ENCODE data around the gene PSTPIP1.

The PSTPIP1 gene

GRCh38 chr15:76998663-76999285 lies 3.8 kb downstream of the PSTPIP1 start:
- DNase-seq (ENCODE audit: low read depth), result no peak

DNA sequence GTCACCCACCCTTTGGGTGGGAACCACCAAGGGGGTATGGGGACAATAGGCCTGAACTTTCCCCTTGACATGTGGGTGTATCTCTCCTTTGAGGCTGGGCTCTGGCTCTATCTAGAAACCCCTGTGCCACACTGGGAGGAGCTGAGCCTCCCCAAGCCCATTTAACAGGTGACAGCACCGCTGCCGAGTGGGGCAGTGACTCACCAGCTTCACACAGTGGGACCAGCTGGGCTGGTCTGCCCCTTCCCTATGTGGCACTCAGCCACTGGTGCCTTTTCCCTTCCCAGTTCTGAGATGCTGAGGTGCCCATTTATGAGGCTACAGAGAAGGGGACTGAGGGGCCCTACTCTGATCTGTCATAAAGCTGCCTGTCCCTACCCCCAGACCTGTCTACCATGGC lies 5.1 kb downstream of the PSTPIP1 start:
- DNase-seq (ENCODE audit: low read depth), result no peak

DNA sequence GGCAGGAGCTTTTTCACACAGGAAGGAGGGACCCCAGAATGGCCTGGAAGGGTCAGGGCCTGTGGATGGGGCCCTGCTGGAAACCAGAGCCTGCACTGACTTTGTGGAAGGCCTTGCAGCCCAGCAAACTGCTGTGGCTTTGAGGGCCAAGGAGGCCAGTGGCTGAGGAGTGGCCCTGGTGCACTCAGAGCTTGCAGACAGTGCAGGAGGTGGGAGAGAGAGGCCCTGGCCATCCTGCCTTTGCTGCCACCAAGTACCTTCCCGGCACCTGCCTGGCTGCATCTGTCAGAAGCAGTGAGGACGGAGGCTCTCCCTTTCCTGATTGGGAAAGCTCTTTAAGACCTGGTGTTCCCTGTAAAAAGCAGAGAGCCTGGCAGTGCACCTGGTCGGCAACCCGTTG lies 6.4 kb downstream of the PSTPIP1 start:
- DNase-seq (ENCODE audit: low read depth), result no peak

GRCh38 chr15:77001966-77002365 lies 7.0 kb downstream of the PSTPIP1 start:
- no peak for DNase-seq (ENCODE audit: low read depth)

- no peak for DNase-seq (ENCODE audit: low read depth)
These were observed 7.5 kb downstream of the PSTPIP1 start for GRCh38 chr15:77002436-77002835.

- peak; percentile 74 for DNase-seq (ENCODE audit: low read depth)
These were observed 8.3 kb downstream of the PSTPIP1 start for GRCh38 chr15:77002954-77003912.

DNA sequence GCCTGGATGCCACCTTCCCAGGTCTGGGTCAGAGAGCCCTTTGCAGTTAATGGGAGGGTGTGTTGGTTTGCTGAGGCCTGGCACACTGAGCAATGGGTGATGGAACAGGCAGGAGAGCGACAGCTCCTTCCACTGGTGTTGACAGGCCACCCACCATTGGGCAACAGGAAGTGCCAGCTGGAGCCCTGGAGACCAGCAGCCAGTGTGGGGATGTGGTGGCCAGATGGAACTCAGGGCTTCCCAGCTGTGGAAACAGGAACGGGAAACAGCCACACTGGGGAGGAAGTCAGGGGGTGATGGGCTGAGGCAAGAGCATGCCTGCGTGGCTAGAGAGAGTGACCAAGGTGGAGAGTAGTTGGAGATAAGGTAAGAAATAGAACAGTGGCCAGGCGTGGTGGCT lies 9.3 kb downstream of the PSTPIP1 start:
- DNase-seq (ENCODE audit: low read depth), result no peak

- no peak for DNase-seq (ENCODE audit: low read depth)
These were observed 14.2 kb downstream of the PSTPIP1 start for GRCh38 chr15:77009176-77009575.

DNA sequence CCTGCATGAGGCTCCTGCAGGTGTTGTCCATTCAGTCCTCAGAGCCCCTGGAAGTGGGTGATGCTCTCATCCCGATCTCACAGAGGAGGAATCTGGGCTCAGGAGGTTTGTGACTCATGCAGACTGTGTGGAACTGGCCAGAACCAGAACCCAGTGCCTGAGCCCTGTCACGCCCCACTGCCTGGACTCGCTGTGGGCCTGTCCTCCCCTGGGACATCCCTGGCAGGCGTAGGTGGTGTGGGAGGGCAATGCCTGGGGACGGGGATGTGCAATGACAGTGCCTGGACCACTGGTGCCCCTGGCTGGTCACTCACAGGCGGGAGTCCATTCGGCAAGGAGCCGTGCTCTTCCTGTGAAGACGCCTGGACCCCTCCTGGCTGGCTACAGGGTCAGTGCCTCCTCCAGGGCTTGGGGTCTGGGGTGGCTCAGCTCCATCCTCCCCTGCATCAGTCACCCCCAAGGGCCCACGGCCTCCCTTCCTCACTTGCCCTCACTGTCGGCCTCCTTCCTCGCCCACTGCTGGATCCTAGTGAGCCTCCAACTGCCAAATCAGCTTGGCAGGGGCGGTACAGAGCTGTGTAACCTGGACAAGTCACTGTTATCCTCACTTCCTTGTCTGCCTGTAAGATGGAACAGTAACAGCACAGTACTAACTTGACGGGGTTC lies 14.9 kb downstream of the PSTPIP1 start:
- DNase-seq (ENCODE audit: low read depth), result no peak

DNA sequence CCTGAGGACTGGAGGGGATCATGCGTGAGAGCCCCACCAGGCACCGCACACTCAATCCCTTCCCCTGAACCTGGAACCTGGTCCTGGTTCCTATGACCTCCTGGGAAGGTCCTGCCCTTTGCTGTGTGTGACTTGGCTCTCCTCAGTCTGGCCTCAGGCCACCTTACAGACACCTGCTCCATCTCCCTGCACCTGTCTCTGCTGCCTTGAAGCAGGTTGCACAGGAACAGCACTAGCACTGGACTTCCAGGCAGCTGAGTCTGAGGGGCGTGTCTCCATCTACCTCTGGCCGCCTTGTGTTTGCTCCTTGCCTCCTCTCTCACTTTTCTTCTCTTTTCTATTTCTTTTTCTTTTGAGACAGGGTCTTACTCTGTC lies 15.4 kb downstream of the PSTPIP1 start:
- DNase-seq (ENCODE audit: low read depth), result no peak

DNA sequence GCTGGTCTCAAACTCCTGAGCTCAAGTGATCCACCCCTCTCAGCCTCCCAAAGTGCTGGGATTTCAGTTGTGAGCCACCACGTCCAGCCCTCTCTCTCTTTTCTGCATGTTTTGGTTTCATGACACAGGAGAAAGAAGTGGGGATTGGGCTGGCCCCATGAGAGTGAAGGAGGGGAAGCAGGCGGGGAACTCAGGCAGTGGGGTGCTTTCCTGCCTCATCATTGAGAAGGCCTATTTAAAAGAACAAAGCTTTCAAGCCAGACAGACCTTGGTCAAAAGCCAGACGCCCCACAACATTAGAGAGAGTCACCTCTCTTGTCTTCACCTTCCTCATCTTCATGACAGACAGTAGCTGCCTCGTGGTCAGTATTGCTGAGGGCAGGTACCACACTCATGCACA lies 15.9 kb downstream of the PSTPIP1 start:
- no peak for DNase-seq (ENCODE audit: low read depth)

GRCh38 chr15:77012117-77012712 lies 17.3 kb downstream of the PSTPIP1 start:
- no peak for DNase-seq (ENCODE audit: low read depth)

- DNase-seq (ENCODE audit: low read depth), result no peak
These were observed 17.9 kb downstream of the PSTPIP1 start for GRCh38 chr15:77012868-77013267.

DNA sequence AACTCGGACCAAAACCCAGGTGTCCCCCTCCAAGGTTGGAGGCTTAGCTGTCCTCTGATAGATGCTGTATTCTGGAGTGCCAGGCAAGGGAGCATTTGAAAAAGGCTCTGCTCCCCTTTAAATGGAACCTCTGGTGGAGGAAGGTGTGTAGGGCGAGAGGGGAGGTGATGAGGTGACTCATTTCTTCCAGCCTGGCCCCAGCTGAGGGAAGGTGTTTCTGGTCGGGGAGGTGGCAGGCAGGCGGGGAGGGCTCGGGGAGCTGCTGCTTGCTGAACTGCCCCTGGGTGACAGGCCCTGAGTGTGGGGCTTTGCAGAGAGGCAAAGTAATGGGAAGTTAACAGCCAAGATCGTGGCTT lies 18.8 kb downstream of the PSTPIP1 start:
- DNase-seq (ENCODE audit: low read depth), result peak; percentile 74

DNA sequence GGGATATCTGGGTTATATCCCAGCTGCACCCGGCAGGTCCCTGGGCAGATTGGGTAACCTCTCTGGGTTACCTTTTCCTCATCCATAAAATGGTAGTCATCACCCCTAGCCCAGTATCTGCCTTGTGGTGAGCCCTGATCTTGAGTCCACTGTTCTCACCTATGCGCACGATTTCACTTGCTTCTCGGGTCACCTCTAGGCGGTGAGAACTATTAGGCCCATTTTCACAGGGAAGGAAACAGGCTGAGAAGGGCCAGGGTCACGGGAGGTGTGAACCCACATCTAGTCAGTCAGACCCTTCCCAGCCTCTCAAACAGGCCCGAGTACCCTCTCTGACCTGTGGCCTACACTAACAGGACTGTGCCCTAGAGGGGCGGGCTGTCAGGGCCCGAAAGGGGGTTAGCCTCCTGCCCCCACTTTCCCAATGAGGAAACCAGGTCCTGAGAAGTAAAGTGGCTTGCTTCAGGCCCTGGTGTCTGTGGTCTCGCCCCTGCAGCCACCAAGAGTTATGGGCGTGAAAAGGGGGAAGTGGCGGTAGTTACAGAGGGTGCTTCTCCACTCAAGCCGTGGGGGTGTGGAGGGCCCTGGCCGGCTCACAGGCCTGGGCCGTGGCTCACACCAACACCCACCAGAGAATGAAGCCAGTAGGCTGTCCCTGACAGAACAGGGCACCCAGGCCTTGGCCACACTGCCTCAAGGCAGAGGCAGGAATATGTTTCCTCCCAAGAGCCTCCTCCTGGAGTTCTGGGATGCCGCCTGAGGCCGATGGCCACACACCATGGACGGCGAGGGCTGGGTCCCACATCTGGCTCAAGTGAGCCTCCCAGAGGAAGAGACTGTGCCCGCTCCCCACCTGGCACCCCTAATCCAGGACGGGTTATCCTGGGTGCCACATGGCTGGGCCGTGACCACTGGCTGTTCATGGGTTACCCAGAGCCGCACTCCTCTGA lies 19.5 kb downstream of the PSTPIP1 start:
- DNase-seq (ENCODE audit: low read depth), result no peak

GRCh38 chr15:77015646-77016320 lies 20.9 kb downstream of the PSTPIP1 start:
- no peak for DNase-seq (ENCODE audit: low read depth)

- no peak for DNase-seq (ENCODE audit: low read depth)
These were observed 21.4 kb downstream of the PSTPIP1 start for GRCh38 chr15:77016321-77016695.

DNA sequence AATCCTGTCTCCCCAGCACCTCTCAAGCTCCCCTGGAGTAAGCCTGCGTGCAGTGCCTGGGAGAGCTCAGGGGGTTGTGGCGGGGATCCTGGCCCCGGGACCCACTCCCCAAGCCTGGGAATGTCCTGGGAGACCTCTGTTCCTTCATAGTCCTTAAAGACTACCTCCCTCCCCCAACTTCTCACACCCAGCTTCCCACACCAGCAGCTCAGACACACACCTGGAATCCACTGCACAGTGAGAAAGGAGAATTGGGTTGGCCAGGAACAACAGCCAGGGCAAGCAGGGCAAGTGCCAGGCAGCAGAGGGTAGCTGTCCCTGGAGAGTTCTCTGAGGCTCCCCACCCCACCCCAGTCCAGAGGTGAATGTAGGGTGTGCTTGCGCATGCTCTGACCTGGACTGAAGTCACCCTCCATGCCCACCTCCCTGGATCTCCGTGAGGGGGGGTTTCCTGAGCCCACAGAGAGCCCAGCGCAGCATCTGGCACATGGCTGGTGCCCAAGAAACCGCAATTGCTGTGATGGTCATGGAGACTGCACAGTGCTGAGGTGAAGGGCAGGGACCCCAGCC lies 22.2 kb downstream of the PSTPIP1 start:
- no peak for DNase-seq (ENCODE audit: low read depth)

DNA sequence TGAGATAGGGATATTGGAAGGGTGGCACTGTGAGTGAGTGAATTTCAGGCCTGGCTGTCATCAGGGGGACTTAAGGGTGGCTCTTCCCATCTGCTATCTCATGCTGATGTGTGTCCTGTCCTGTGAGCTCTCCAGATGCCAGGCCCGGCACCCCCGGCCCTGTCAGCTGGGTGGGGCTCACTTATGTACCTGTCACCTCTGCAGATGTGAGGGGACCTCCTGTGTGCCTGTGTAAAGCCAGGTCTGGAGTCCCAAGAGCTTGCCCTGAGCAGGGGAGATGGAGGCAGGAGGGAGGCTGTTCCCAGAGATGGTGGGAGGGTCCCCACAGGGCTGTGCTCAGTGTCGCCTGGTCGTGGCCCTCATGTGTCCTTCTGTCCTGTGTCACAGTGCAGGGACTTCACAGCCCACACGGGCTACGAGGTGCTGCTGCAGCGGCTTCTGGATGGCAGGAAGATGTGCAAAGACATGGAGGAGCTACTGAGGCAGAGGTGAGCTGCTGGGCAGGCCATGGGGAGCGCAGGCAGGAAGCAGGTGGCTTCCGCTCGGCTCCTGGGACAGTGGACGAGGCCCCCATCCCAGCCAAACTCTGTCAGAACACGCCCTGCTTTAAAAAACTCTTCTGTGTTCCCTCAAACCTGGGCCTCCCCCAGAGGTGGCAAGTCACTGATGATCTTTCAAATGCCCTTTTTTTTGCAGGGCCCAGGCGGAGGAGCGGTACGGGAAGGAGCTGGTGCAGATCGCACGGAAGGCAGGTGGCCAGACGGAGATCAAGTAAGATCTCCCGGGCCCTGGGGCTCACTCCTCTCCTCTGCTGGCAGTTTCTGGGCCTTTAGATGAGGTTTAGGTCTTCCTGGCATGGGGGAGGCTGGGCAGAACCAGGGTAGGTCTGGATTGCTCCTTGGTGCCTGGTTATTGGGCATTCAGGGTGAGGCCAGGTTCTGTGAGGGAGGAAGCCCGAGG lies 23.1 kb downstream of the PSTPIP1 start:
- no peak for DNase-seq (ENCODE audit: low read depth)
